ENCODE data around the gene RCE1.

Gene RCE1

GRCh38 chr11:66844496-66845142 lies 1.4 kb downstream of the RCE1 start:
- peaks cover 7% of the 10 kb centered on the region for H3K4me1 ChIP-seq (ENCODE audit: insufficient read depth, insufficient read length)
- peak overlapping the region; percentile 79 for H3K4me3 ChIP-seq (ENCODE audit: insufficient read length, low read depth)
- H3K27me3 ChIP-seq (ENCODE audit: insufficient read depth, insufficient read length), result no peaks in the 10 kb centered on the region
- no peaks in the 10 kb centered on the region for H3K9me3 ChIP-seq (ENCODE audit: insufficient read depth, low read length)
- TF ChIP-seq YY1 (IDR thresholded peaks at IDR 0.05; ENCODE audit: insufficient read depth, insufficient read length) (no peak), SUZ12 (IDR thresholded peaks at IDR 0.05; ENCODE audit: extremely low read depth, insufficient read depth, insufficient read length) (no peak), ZNF274 (IDR thresholded peaks at IDR 0.05; ENCODE audit: low read depth, low read length) (no peak)
- DNase-seq (ENCODE audit: low read depth, low spot score), result no peak
- peaks cover 79% of the 10 kb centered on the region for H3K36me3 ChIP-seq (ENCODE audit: insufficient read depth, insufficient read length, low read length)
- H3K9ac ChIP-seq (ENCODE audit: insufficient read length, low read depth), result peak overlapping the region; percentile 100

GRCh38 chr11:66845143-66845875 lies 2.1 kb downstream of the RCE1 start:
- Histone ChIP-seq H3K36me3 (ENCODE audit: insufficient read depth, insufficient read length, low read length) (peaks cover 79% of the 10 kb centered on the region), H3K27me3 (ENCODE audit: insufficient read depth, insufficient read length) (no peaks in the 10 kb centered on the region), H3K9me3 (ENCODE audit: insufficient read depth, low read length) (no peaks in the 10 kb centered on the region), H3K4me3 (ENCODE audit: insufficient read length, low read depth) (no peak overlapping the region), H3K9ac (ENCODE audit: insufficient read length, low read depth) (no peak overlapping the region), H3K4me1 (ENCODE audit: insufficient read depth, insufficient read length) (peaks cover 7% of the 10 kb centered on the region)
- no peak for DNase-seq (ENCODE audit: low read depth, low spot score)
- TF ChIP-seq ZNF274 (IDR thresholded peaks at IDR 0.05; ENCODE audit: low read depth, low read length), result no peak
- TF ChIP-seq YY1 (IDR thresholded peaks at IDR 0.05; ENCODE audit: insufficient read depth, insufficient read length), result no peak
- no peak for TF ChIP-seq SUZ12 (IDR thresholded peaks at IDR 0.05; ENCODE audit: extremely low read depth, insufficient read depth, insufficient read length)

- Histone ChIP-seq H3K9ac (ENCODE audit: insufficient read length, low read depth) (no peak overlapping the region), H3K36me3 (ENCODE audit: insufficient read depth, insufficient read length, low read length) (peaks cover 79% of the 10 kb centered on the region), H3K4me1 (ENCODE audit: insufficient read depth, insufficient read length) (peaks cover 7% of the 10 kb centered on the region)
Measured at GRCh38 chr11:66845876-66846212, 2.6 kb downstream of the RCE1 start.

GRCh38 chr11:66846671-66847091 lies 3.4 kb downstream of the RCE1 start:
- no peak for TF ChIP-seq SUZ12 (IDR thresholded peaks at IDR 0.05; ENCODE audit: extremely low read depth, insufficient read depth, insufficient read length)
- no peak for TF ChIP-seq ZNF274 (IDR thresholded peaks at IDR 0.05; ENCODE audit: low read depth, low read length)
- TF ChIP-seq YY1 (IDR thresholded peaks at IDR 0.05; ENCODE audit: insufficient read depth, insufficient read length), result no peak
- Histone ChIP-seq H3K36me3 (ENCODE audit: insufficient read depth, insufficient read length, low read length) (peaks cover 76% of the 10 kb centered on the region), H3K9me3 (ENCODE audit: insufficient read depth, low read length) (no peaks in the 10 kb centered on the region), H3K4me3 (ENCODE audit: insufficient read length, low read depth) (no peak overlapping the region), H3K27me3 (ENCODE audit: insufficient read depth, insufficient read length) (no peaks in the 10 kb centered on the region), H3K9ac (ENCODE audit: insufficient read length, low read depth) (no peak overlapping the region), H3K4me1 (ENCODE audit: insufficient read depth, insufficient read length) (peaks cover 7% of the 10 kb centered on the region)
- DNase-seq (ENCODE audit: low read depth, low spot score), result no peak

More at GRCh38 chr11:66845876-66846212, 2.6 kb downstream of the RCE1 start:
- no peaks in the 10 kb centered on the region for H3K9me3 ChIP-seq (ENCODE audit: insufficient read depth, low read length)
- no peak for TF ChIP-seq YY1 (IDR thresholded peaks at IDR 0.05; ENCODE audit: insufficient read depth, insufficient read length)
- TF ChIP-seq ZNF274 (IDR thresholded peaks at IDR 0.05; ENCODE audit: low read depth, low read length), result no peak
- no peak for TF ChIP-seq SUZ12 (IDR thresholded peaks at IDR 0.05; ENCODE audit: extremely low read depth, insufficient read depth, insufficient read length)
- DNase-seq (ENCODE audit: low read depth, low spot score), result no peak
- no peaks in the 10 kb centered on the region for H3K27me3 ChIP-seq (ENCODE audit: insufficient read depth, insufficient read length)
- no peak overlapping the region for H3K4me3 ChIP-seq (ENCODE audit: insufficient read length, low read depth)

- H3K36me3 ChIP-seq (ENCODE audit: insufficient read depth, insufficient read length, low read length), result peaks cover 70% of the 10 kb centered on the region
- TF ChIP-seq ZNF274 (IDR thresholded peaks at IDR 0.05; ENCODE audit: low read depth, low read length), result no peak
- no peak for TF ChIP-seq SUZ12 (IDR thresholded peaks at IDR 0.05; ENCODE audit: extremely low read depth, insufficient read depth, insufficient read length)
- TF ChIP-seq YY1 (IDR thresholded peaks at IDR 0.05; ENCODE audit: insufficient read depth, insufficient read length), result no peak
- H3K4me1 ChIP-seq (ENCODE audit: insufficient read depth, insufficient read length), result peaks cover 7% of the 10 kb centered on the region
- no peaks in the 10 kb centered on the region for H3K9me3 ChIP-seq (ENCODE audit: insufficient read depth, low read length)
- no peaks in the 10 kb centered on the region for H3K27me3 ChIP-seq (ENCODE audit: insufficient read depth, insufficient read length)
- no peak for DNase-seq (ENCODE audit: low read depth, low spot score)
- no peak overlapping the region for H3K9ac ChIP-seq (ENCODE audit: insufficient read length, low read depth)
- H3K4me3 ChIP-seq (ENCODE audit: insufficient read length, low read depth), result no peak overlapping the region
Measured at GRCh38 chr11:66847461-66848232, 4.4 kb downstream of the RCE1 start.

- H3K36me3 ChIP-seq (ENCODE audit: insufficient read depth, insufficient read length, low read length), result peaks cover 70% of the 10 kb centered on the region
- H3K9ac ChIP-seq (ENCODE audit: insufficient read length, low read depth), result no peak overlapping the region
- no peaks in the 10 kb centered on the region for H3K9me3 ChIP-seq (ENCODE audit: insufficient read depth, low read length)
- no peak overlapping the region for H3K4me3 ChIP-seq (ENCODE audit: insufficient read length, low read depth)
- H3K4me1 ChIP-seq (ENCODE audit: insufficient read depth, insufficient read length), result peaks cover 16% of the 10 kb centered on the region
- no peaks in the 10 kb centered on the region for H3K27me3 ChIP-seq (ENCODE audit: insufficient read depth, insufficient read length)
- TF ChIP-seq ZNF274 (IDR thresholded peaks at IDR 0.05; ENCODE audit: low read depth, low read length), result no peak
- TF ChIP-seq SUZ12 (IDR thresholded peaks at IDR 0.05; ENCODE audit: extremely low read depth, insufficient read depth, insufficient read length), result no peak
- no peak for TF ChIP-seq YY1 (IDR thresholded peaks at IDR 0.05; ENCODE audit: insufficient read depth, insufficient read length)
- no peak for DNase-seq (ENCODE audit: low read depth, low spot score)
Measured at GRCh38 chr11:66848671-66849500, 5.6 kb downstream of the RCE1 start.
